GM12878 (cell line): ENCODE data around the gene KHNYN. TPM values are rescaled to one million over a fixed set of nuclear protein-coding genes. Genes with fewer than 3 reads are reported as not detected.

Source experiments
- ATAC-seq: fragments of 200-7000 bp; cut with Tn5 transposase; 3 replicates; pipeline ENCODE4 v1.9.1; 2020; ENCODE audit warnings: mild to moderate bottlenecking, moderate library complexity
- BruUV-seq: library from RNA; stranded (reverse); fragments of 400-500 nt; replicated peaks from 2 replicates; lab custom pipeline; 2021; lab: Mats Ljungman, UMichigan
- CTCF ChIA-PET: fragments of 300-600 bp; sonication (Branson Sonifier 250); formaldehyde crosslinking; extraction: SDS; loops from one replicate; lab custom pipeline; 2021; ENCODE audit warnings: inconsistent platforms; lab: Yijun Ruan, JAX
- POLR2A ChIA-PET: fragments of 350-600 bp; formaldehyde crosslinking; extraction: SDS; loops from one replicate; lab custom pipeline; 2021; ENCODE audit warnings: inconsistent platforms; lab: Charles Lee
- RAD21 ChIA-PET: fragments of 300-600 bp; sonication (Branson Sonifier 250); formaldehyde crosslinking; loops from one replicate; lab custom pipeline; 2023; ENCODE audit warnings: antibody characterized with exemption; ENCODE audit not compliant: unreplicated experiment; lab: Charles Lee
- SMC1A ChIA-PET: fragments of 300-600 bp; sonication (Branson Sonifier 250); formaldehyde crosslinking; loops from one replicate; lab custom pipeline; 2023; ENCODE audit not compliant: unreplicated experiment, uncharacterized antibody; lab: Charles Lee
- DNase-seq: peaks from one replicate; pipeline ENCODE4 v3.0.0-alpha.2; 2011; ENCODE audit warnings: low read depth, low spot score
- FAIRE-seq: peaks from 3 replicates; lab custom pipeline; 2011; peaks lifted over from hg19 to GRCh38; lab: Jason Lieb, UNC
- H2AFZ ChIP-seq: 2 replicates; pipeline ENCODE4 v1.6.0; 2011; ENCODE audit warnings: low read depth, low read length, control low read depth; ENCODE audit not compliant: control insufficient read depth
- H3K27ac ChIP-seq: 2 replicates; pipeline ENCODE4 v1.5.1; 2011; ENCODE audit warnings: control low read depth; ENCODE audit not compliant: control insufficient read depth, insufficient read depth
- H3K27me3 ChIP-seq, 2 experiments: replicated peaks in 1 of 2; 2 replicates each; pipeline versions ENCODE4 v1.6.0 to v1.6.1; 2011; ENCODE audit warnings: low read length in 1 of 2; ENCODE audit not compliant: control insufficient read depth in 2 of 2, insufficient read depth in 2 of 2
- H3K36me3 ChIP-seq, 2 experiments: 2 replicates each; pipeline ENCODE4 v1.5.1; 2011; ENCODE audit warnings: low read length in 1 of 2; ENCODE audit not compliant: control insufficient read depth in 2 of 2, insufficient read depth in 2 of 2
- H3K4me1 ChIP-seq: 2 replicates; pipeline ENCODE4 v1.6.1; 2011; ENCODE audit warnings: mild to moderate bottlenecking, low read length, moderate library complexity, mixed read lengths; ENCODE audit not compliant: control insufficient read depth, insufficient read depth
- H3K4me2 ChIP-seq: 2 replicates; pipeline ENCODE4 v1.6.0; 2011; ENCODE audit warnings: control low read depth; ENCODE audit not compliant: control insufficient read depth, insufficient read depth
- H3K4me3 ChIP-seq: fragments of 200-600 bp; sonication (generic); 2 replicates; pipeline ENCODE4 v1.5.1; 2016
- H3K79me2 ChIP-seq: 2 replicates; pipeline ENCODE4 v1.6.0; 2011; ENCODE audit warnings: low read length; ENCODE audit not compliant: control insufficient read depth, insufficient read depth
- H3K9ac ChIP-seq: 2 replicates; pipeline ENCODE4 v1.8.0; 2011; ENCODE audit warnings: low read length, control low read depth, mixed read lengths; ENCODE audit not compliant: control insufficient read depth, insufficient read depth
- H3K9me3 ChIP-seq: replicated peaks from 3 replicates; pipeline ENCODE4 v1.5.1; 2011; ENCODE audit warnings: mild to moderate bottlenecking, low read length; ENCODE audit not compliant: control insufficient read depth, insufficient read depth
- H4K20me1 ChIP-seq: 2 replicates; pipeline ENCODE4 v1.6.0; 2011; ENCODE audit not compliant: control insufficient read depth, insufficient read depth
- ATF7 ChIP-seq: fragments of 450-650 bp; IDR thresholded peaks from 2 replicates; pipeline ENCODE4 v1.6.1; 2016; ENCODE audit warnings: low read depth, mild to moderate bottlenecking
- E4F1 ChIP-seq: fragments of 450-650 bp; IDR thresholded peaks from 2 replicates; pipeline ENCODE4 v1.6.1; 2018; ENCODE audit warnings: borderline replicate concordance, mild to moderate bottlenecking; ENCODE audit not compliant: partially characterized antibody
- FOS ChIP-seq: IDR thresholded peaks from 3 replicates; pipeline ENCODE4 v1.6.1; 2011; ENCODE audit warnings: borderline replicate concordance; ENCODE audit not compliant: insufficient read length; ENCODE audit errors: extremely low read depth
- GABPA ChIP-seq: IDR thresholded peaks from 2 replicates; pipeline ENCODE4 v1.6.1; 2014; ENCODE audit warnings: antibody characterized with exemption, low read depth, mild to moderate bottlenecking, inconsistent platforms
- IKZF1 ChIP-seq: fragments of 450-650 bp; conservative IDR thresholded peaks from 2 replicates; pipeline ENCODE4 v1.6.1; 2017; ENCODE audit warnings: antibody characterized with exemption, mild to moderate bottlenecking
- KAT2A ChIP-seq: conservative IDR thresholded peaks from 2 replicates; pipeline ENCODE4 v1.6.1; 2011; ENCODE audit warnings: low read depth, low read length; ENCODE audit not compliant: control insufficient read depth
- KDM1A ChIP-seq: fragments of 200-600 bp; sonication (generic); IDR thresholded peaks from 2 replicates; pipeline ENCODE4 v1.6.1; 2016; ENCODE audit warnings: borderline replicate concordance
- ZZZ3 ChIP-seq: IDR thresholded peaks from 2 replicates; pipeline ENCODE4 v1.6.1; 2011; ENCODE audit warnings: low read depth; ENCODE audit not compliant: control insufficient read depth, insufficient read length
- WGBS: methylation state at CpG from one replicate; pipeline ENCODE4 v1.1.6; 2016; ENCODE audit warnings: low lambda C conversion rate; ENCODE audit not compliant: insufficient replicate concordance, insufficient coverage; ENCODE audit errors: missing lambda C conversion rate; 5-methylcytosine and 5-hydroxymethylcytosine counted together
- in situ Hi-C: fragments of 300-500 bp; cut with MboI; formaldehyde crosslinking; loops from 9 replicates; pipeline ENCODE4 v1.14.3; 2018; ENCODE audit warnings: mixed read lengths
- intact Hi-C: fragments of 100-400 bp; cut with micrococcal nuclease; formaldehyde crosslinking; loops from one replicate; pipeline ENCODE4 v1.14.2; 2022; ENCODE audit not compliant: unreplicated experiment
- polyA plus RNA-seq, 11 experiments: library from polyadenylated mRNA; depleted of rRNA in 4 of 11; unstranded in 6 of 11; stranded (reverse) in 5 of 11; fragments of >200 nt; fragmentation: Nextera tagmentation in 4 of 11; fragmentation: Illumina TruSeq in 1 of 11; extraction: Ambion mirVana in 4 of 11; extraction: Trizol in 1 of 11; gene quantifications; 1 replicate in 1 of 11; 2 replicates in 10 of 11; pipeline versions ENCODE4 v1.2.1 to v1.2.3, GENCODE V29; 2011 to 2016; ENCODE audit warnings: inconsistent platforms in 2 of 11, missing spikeins in 2 of 11, low read depth in 1 of 11
- total RNA-seq, 4 experiments: library from RNA; depleted of rRNA in 3 of 4; stranded (reverse); fragments of >200 nt in 3 of 4; fragmentation: Illumina TruSeq in 1 of 4; extraction: Trizol in 1 of 4; gene quantifications; 2 replicates each; pipeline versions ENCODE4 v1.2.1 to v1.2.3, GENCODE V29; 2013 to 2021

Gene KHNYN
- total and polyA plus RNA-seq, 10 of the 15 experiments (the other 5 are each of a cell fraction or from before 2014, with no cell fraction given): 1.4 to 34.7 (median 21.5) TPM

GRCh38 chr14:24408764-24409163, 21.0 kb upstream of the KHNYN start:
- WGBS: 4% methylated on average over 3 of the region's 3 CpGs
- in situ Hi-C loops: no loop called here
- DNase-seq (no peak), FAIRE-seq (no peak), ATAC-seq (no peak)
- no peaks in the 10 kb centered on the region for H3K9me3 ChIP-seq
- SMC1A ChIA-PET: interaction anchor here (1.4 to 4.1 kb wide), 4 partner anchors 10 to 43 kb away, joined by 4 to 17 read pairs (median 8); no protein-coding TSS in a partner anchor
- H3K4me3 ChIP-seq: no peak overlapping the region
- POLR2A ChIA-PET: no interaction called here
- H3K36me3 ChIP-seq: no peaks in the 10 kb centered on the region
- H2AFZ ChIP-seq: no peak overlapping the region
- H3K27me3 ChIP-seq: peaks cover 1 to 5% of the 10 kb centered on the region in 2 experiments; a peak in 2 of 4 replicates
- no peak for TF ChIP-seq E4F1
- no peak for TF ChIP-seq KAT2A
- no peak for TF ChIP-seq ATF7
- no peak for TF ChIP-seq FOS
- TF ChIP-seq GABPA: no peak
- no peak for TF ChIP-seq ZZZ3
- no peak for TF ChIP-seq IKZF1
- TF ChIP-seq KDM1A: no peak
- H3K79me2 ChIP-seq: no peaks in the 10 kb centered on the region
- intact Hi-C loops: no loop called here
- no peak overlapping the region for H3K4me2 ChIP-seq
- H3K9ac ChIP-seq: no peak overlapping the region
- RAD21 ChIA-PET: interaction anchor here (1.1 to 1.7 kb wide), 3 partner anchors 22 to 75 kb away, joined by 5 to 9 read pairs (median 6); no protein-coding TSS in a partner anchor
- H3K4me1 ChIP-seq: no peaks in the 10 kb centered on the region
- no peaks in the 10 kb centered on the region for H4K20me1 ChIP-seq
- no TSS peak for BruUV-seq
- CTCF ChIA-PET: interaction anchor here (0.8 to 2.4 kb wide), 7 partner anchors 13 to 101 kb away, joined by 3 to 19 read pairs (median 6); partner anchors contain the start of gene CIDEB
- H3K27ac ChIP-seq: no peak overlapping the region
